IMR-90 (cell line): Measurements from ENCODE around the gene SLC25A25. TPM values are rescaled to one million over a fixed set of nuclear protein-coding genes. Genes with fewer than 3 reads are reported as not detected.

Source experiments
- ATAC-seq: fragments of 200-7000 bp; cut with Tn5 transposase; 2 replicates; pipeline ENCODE4 v1.9.1; 2020; ENCODE audit warnings: low read depth, mild to moderate bottlenecking, moderate library complexity
- BruUV-seq: library from RNA; stranded (reverse); fragments of 400-500 nt; replicated peaks from 2 replicates; lab custom pipeline; 2021; lab: Mats Ljungman, UMichigan
- CTCF ChIA-PET: fragments of 300-600 bp; formaldehyde crosslinking; extraction: SDS; loops from one replicate; lab custom pipeline; 2021; ENCODE audit warnings: antibody characterized with exemption; lab: Yijun Ruan, JAX
- POLR2A ChIA-PET: fragments of 300-600 bp; sonication (Branson Sonifier 250); formaldehyde crosslinking; loops from one replicate; lab custom pipeline; 2022; ENCODE audit warnings: antibody characterized with exemption; ENCODE audit not compliant: unreplicated experiment; lab: Charles Lee
- DNase-seq: peaks from one replicate; pipeline ENCODE4 v3.0.0; 2013
- H2AFZ ChIP-seq: replicated peaks from 2 replicates; pipeline ENCODE3; 2013; ENCODE audit warnings: low read length, mild to moderate bottlenecking; ENCODE audit not compliant: poor library complexity
- H2AK5ac ChIP-seq: 2 replicates; pipeline ENCODE4 v1.6.1; 2013; ENCODE audit warnings: low read depth, low read length, inconsistent platforms
- H2AK9ac ChIP-seq: replicated peaks from 2 replicates; pipeline ENCODE3; 2013; ENCODE audit warnings: mild to moderate bottlenecking, low read depth, low read length, moderate library complexity; ENCODE audit not compliant: poor library complexity
- H2BK120ac ChIP-seq: 2 replicates; pipeline ENCODE4 v1.6.1; 2013; ENCODE audit warnings: low read depth, low read length, inconsistent platforms
- H2BK15ac ChIP-seq: 3 replicates; pipeline ENCODE4 v1.6.1; 2013; ENCODE audit warnings: low read depth, low read length, inconsistent platforms
- H2BK20ac ChIP-seq: 2 replicates; pipeline ENCODE4 v1.6.1; 2013; ENCODE audit warnings: low read depth, mild to moderate bottlenecking, inconsistent platforms, low read length, moderate library complexity
- H2BK5ac ChIP-seq: 2 replicates; pipeline ENCODE4 v1.6.1; 2013; ENCODE audit warnings: mild to moderate bottlenecking, low read depth, low read length, inconsistent platforms; ENCODE audit not compliant: poor library complexity, severe bottlenecking
- H3K14ac ChIP-seq: replicated peaks from 2 replicates; pipeline ENCODE4 v1.6.1; 2013; ENCODE audit warnings: low read depth, low read length, inconsistent platforms
- H3K18ac ChIP-seq: 2 replicates; pipeline ENCODE4 v1.6.1; 2013; ENCODE audit warnings: low read depth, low read length, control low read depth
- H3K23ac ChIP-seq: 2 replicates; pipeline ENCODE4 v1.6.1; 2013; ENCODE audit warnings: low read depth, low read length, inconsistent platforms
- H3K27ac ChIP-seq: 2 replicates; pipeline ENCODE4 v1.5.1; 2013; ENCODE audit warnings: mild to moderate bottlenecking, control low read depth, low read length; ENCODE audit not compliant: insufficient read depth
- H3K27me3 ChIP-seq: 2 replicates; pipeline ENCODE4 v1.6.1; 2013; ENCODE audit warnings: low read length; ENCODE audit not compliant: control insufficient read depth, insufficient read depth
- H3K36me3 ChIP-seq: 2 replicates; pipeline ENCODE4 v1.6.1; 2013; ENCODE audit warnings: low read length, mixed read lengths; ENCODE audit not compliant: control insufficient read depth, insufficient read depth
- H3K4ac ChIP-seq: 2 replicates; pipeline ENCODE4 v1.6.1; 2013; ENCODE audit warnings: low read depth, low read length, inconsistent platforms
- H3K4me1 ChIP-seq: 2 replicates; pipeline ENCODE4 v1.6.1; 2013; ENCODE audit warnings: low read length, mixed read lengths; ENCODE audit not compliant: control insufficient read depth, insufficient read depth
- H3K4me2 ChIP-seq: 2 replicates; pipeline ENCODE4 v1.6.1; 2013; ENCODE audit warnings: low read depth, mild to moderate bottlenecking, control low read depth, low read length, moderate library complexity
- H3K4me3 ChIP-seq: 2 replicates; pipeline ENCODE4 v1.5.1; 2013; ENCODE audit warnings: low read depth, mild to moderate bottlenecking, control low read depth, low read length, moderate library complexity; ENCODE audit not compliant: insufficient read depth
- H3K56ac ChIP-seq: 2 replicates; pipeline ENCODE4 v1.6.1; 2013; ENCODE audit warnings: low read length, inconsistent platforms; ENCODE audit not compliant: insufficient read depth; ENCODE audit errors: extremely low read depth
- H3K79me1 ChIP-seq, 2 experiments: 2 replicates each; pipeline ENCODE4 v1.6.1; 2013; ENCODE audit warnings: low read length in 2 of 2, inconsistent platforms in 1 of 2, low read depth in 1 of 2
- H3K9ac ChIP-seq: 2 replicates; pipeline ENCODE4 v1.6.1; 2013; ENCODE audit warnings: low read depth, low read length, control low read depth
- H3K9me1 ChIP-seq: 2 replicates; pipeline ENCODE4 v1.6.1; 2013; ENCODE audit warnings: low read length, inconsistent platforms; ENCODE audit not compliant: insufficient read depth
- H3K9me3 ChIP-seq: 2 replicates; pipeline ENCODE4 v1.6.1; 2013; ENCODE audit warnings: low read length; ENCODE audit not compliant: control insufficient read depth, insufficient read depth
- H4K20me1 ChIP-seq: 2 replicates; pipeline ENCODE4 v1.6.1; 2013; ENCODE audit warnings: low read length, inconsistent platforms; ENCODE audit not compliant: insufficient read depth
- H4K5ac ChIP-seq: 2 replicates; pipeline ENCODE4 v1.6.1; 2013; ENCODE audit warnings: mild to moderate bottlenecking, low read depth, low read length, control low read depth
- H4K8ac ChIP-seq, 2 experiments: 2 replicates each; pipeline ENCODE4 v1.6.1; 2013; ENCODE audit warnings: low read depth in 2 of 2, low read length in 2 of 2, control low read depth in 1 of 2, inconsistent platforms in 1 of 2
- H4K91ac ChIP-seq: 2 replicates; pipeline ENCODE4 v1.6.1; 2013; ENCODE audit warnings: low read depth, low read length, inconsistent platforms; ENCODE audit not compliant: insufficient read depth
- BHLHE40 ChIP-seq: fragments of 150-350 bp; IDR thresholded peaks from 2 replicates; pipeline ENCODE4 v1.6.1; 2016; ENCODE audit warnings: mild to moderate bottlenecking, low read depth, low read length
- CEBPB ChIP-seq: IDR thresholded peaks from 2 replicates; pipeline ENCODE4 v1.6.1; 2012; ENCODE audit warnings: low read depth, low read length, improper control_type of control experiment
- CHD1 ChIP-seq: IDR thresholded peaks from 2 replicates; pipeline ENCODE4 v1.6.1; 2012; ENCODE audit warnings: low read depth, low read length, improper control_type of control experiment
- CTCF ChIP-seq: conservative IDR thresholded peaks from 2 replicates; pipeline ENCODE4 v1.5.1; 2012; ENCODE audit warnings: mild to moderate bottlenecking, low read depth, low read length, improper control_type of control experiment
- ELK1 ChIP-seq: fragments of 150-350 bp; IDR thresholded peaks from 2 replicates; pipeline ENCODE4 v1.6.1; 2016; ENCODE audit warnings: low read depth, mild to moderate bottlenecking, low read length, moderate library complexity, borderline replicate concordance
- MAFK ChIP-seq: IDR thresholded peaks from 2 replicates; pipeline ENCODE4 v1.6.1; 2012; ENCODE audit warnings: low read depth, low read length, improper control_type of control experiment
- MXI1 ChIP-seq: IDR thresholded peaks from 2 replicates; pipeline ENCODE4 v1.6.1; 2012; ENCODE audit warnings: low read depth, mild to moderate bottlenecking, low read length, moderate library complexity, borderline replicate concordance
- NFE2L2 ChIP-seq: fragments of 150-350 bp; IDR thresholded peaks from 2 replicates; pipeline ENCODE4 v1.6.1; 2016; ENCODE audit warnings: low read depth, mild to moderate bottlenecking, low read length
- POLR2A ChIP-seq: IDR thresholded peaks from 2 replicates; pipeline ENCODE4 v1.6.1; 2012; ENCODE audit warnings: mild to moderate bottlenecking, low read depth, low read length
- RAD21 ChIP-seq: IDR thresholded peaks from 2 replicates; pipeline ENCODE4 v1.6.1; 2012; ENCODE audit warnings: low read length, improper control_type of control experiment
- RCOR1 ChIP-seq: IDR thresholded peaks from 2 replicates; pipeline ENCODE4 v1.6.1; 2012; ENCODE audit warnings: mild to moderate bottlenecking, low read length, improper control_type of control experiment; ENCODE audit not compliant: insufficient replicate concordance
- SMC3 ChIP-seq: fragments of 150-350 bp; IDR thresholded peaks from 2 replicates; pipeline ENCODE4 v1.6.1; 2016; ENCODE audit warnings: low read depth, mild to moderate bottlenecking, antibody characterized with exemption, low read length, moderate library complexity
- USF2 ChIP-seq: fragments of 150-350 bp; IDR thresholded peaks from 2 replicates; pipeline ENCODE4 v1.6.1; 2017; ENCODE audit warnings: mild to moderate bottlenecking, antibody characterized with exemption, low read length, low read depth
- WGBS, 2 experiments: methylation state at CpG; one replicate each; pipeline versions ENCODE4 v1.1.5 to v1.1.7; 2013; ENCODE audit warnings: missing lambda C conversion rate in 2 of 2; ENCODE audit not compliant: insufficient read length in 1 of 2; ENCODE audit errors: extremely low coverage in 2 of 2; 5-methylcytosine and 5-hydroxymethylcytosine counted together
- dilution Hi-C: fragments of 300-500 bp; cut with HindIII; formaldehyde crosslinking; loops from one replicate; pipeline ENCODE4 v1.14.3; 2018; ENCODE audit warnings: low sequenced_read_pairs; ENCODE audit not compliant: unreplicated experiment
- in situ Hi-C: fragments of 300-500 bp; cut with MboI; formaldehyde crosslinking; loops from 3 replicates; pipeline ENCODE4 v1.14.3; 2019; ENCODE audit warnings: low sequenced_read_pairs, inconsistent platforms, mixed read lengths
- intact Hi-C: fragments of 100-400 bp; cut with micrococcal nuclease; formaldehyde crosslinking; loops from 2 replicates; pipeline ENCODE4 v1.10.0; 2022
- polyA plus RNA-seq, 3 experiments: library from polyadenylated mRNA; depleted of rRNA; stranded (reverse); fragments of >200 nt; gene quantifications; 2 replicates each; pipeline ENCODE4 v1.2.3, GENCODE V29; 2012; ENCODE audit warnings: low replicate concordance in 1 of 3
- total RNA-seq: library from RNA; depleted of rRNA; stranded (reverse); fragments of >200 nt; gene quantifications from 2 replicates; pipeline ENCODE4 v1.2.3, GENCODE V29; 2012

SLC25A25 gene
- total and polyA plus RNA-seq, 2 of the 4 experiments (the other 2 are of a cell fraction): 14.0 to 17.9 TPM

- H2BK20ac ChIP-seq: no peak overlapping the region
- no peak overlapping the region for H2AK9ac ChIP-seq
- no peak overlapping the region for H3K4me3 ChIP-seq
- no peak overlapping the region for H3K27ac ChIP-seq
- H3K56ac ChIP-seq: no peak overlapping the region
- no peak overlapping the region for H4K91ac ChIP-seq
- H3K27me3 ChIP-seq: no peaks in the 10 kb centered on the region
- H3K4me1 ChIP-seq: peaks cover 2% of the 10 kb centered on the region; the same call in 1 of the 2 replicates
- H4K8ac ChIP-seq: no peak overlapping the region
- H3K14ac ChIP-seq: no peak overlapping the region
- POLR2A ChIA-PET: no interaction called here
- no peak overlapping the region for H3K4me2 ChIP-seq
- H2BK120ac ChIP-seq: no peak overlapping the region
- H2AK5ac ChIP-seq: no peak overlapping the region
- dilution Hi-C loops (no loop called here), in situ Hi-C loops (no loop called here), intact Hi-C loops (no loop called here)
- no peak overlapping the region for H4K5ac ChIP-seq
- no peaks in the 10 kb centered on the region for H3K9me3 ChIP-seq
- peaks cover 71% of the 10 kb centered on the region for H3K36me3 ChIP-seq
- TF ChIP-seq RCOR1: no peak
- no peak for TF ChIP-seq POLR2A
- no peak for TF ChIP-seq MXI1
- no peak for TF ChIP-seq USF2
- no peak for TF ChIP-seq MAFK
- TF ChIP-seq BHLHE40: no peak
- no peak for TF ChIP-seq SMC3
- TF ChIP-seq CHD1: no peak
- TF ChIP-seq CEBPB: no peak
- no peak for TF ChIP-seq RAD21
- no peak for TF ChIP-seq ELK1
- TF ChIP-seq NFE2L2: no peak
- no peak for TF ChIP-seq CTCF
- CTCF ChIA-PET: no interaction called here
- 92% methylated on average over 14 of the region's 21 CpGs; no CpG with 5 or more reads in 1 of the 2 experiments for WGBS, 2 experiments
- H2BK5ac ChIP-seq: no peak overlapping the region
- H2BK15ac ChIP-seq: no peak overlapping the region
- no peak overlapping the region for H3K18ac ChIP-seq
- ATAC-seq (no peak), DNase-seq (no peak)
- H3K23ac ChIP-seq: no peak overlapping the region
- no peak overlapping the region for H3K9ac ChIP-seq
- H2AFZ ChIP-seq: no peak overlapping the region
- peaks cover 30% of the 10 kb centered on the region for H4K20me1 ChIP-seq
- no TSS peak for BruUV-seq
- H3K4ac ChIP-seq: no peak overlapping the region
- peaks cover 12 to 56% of the 10 kb centered on the region in 2 experiments for H3K79me1 ChIP-seq
- H3K9me1 ChIP-seq: peaks cover 5% of the 10 kb centered on the region; the same call in 1 of the 2 replicates
Observed at GRCh38 chr9:128105538-128106175, 37.6 kb downstream of the SLC25A25 start.
